Colon (tissue), 2 donors: Measurements from ENCODE around the gene TMEM225B.
"Not testable (repeated sequence)": the region's sequence is repeated elsewhere in the genome, so short reads cannot be mapped to it uniquely, and the experiment has no call there.

Source experiments
- FAIRE-seq: peaks from 2 replicates; lab custom pipeline; 2012; peaks lifted over from hg19 to GRCh38; lab: Jason Lieb, UNC
- donor health status: control.
- donor health status: control.

TMEM225B gene

DNA sequence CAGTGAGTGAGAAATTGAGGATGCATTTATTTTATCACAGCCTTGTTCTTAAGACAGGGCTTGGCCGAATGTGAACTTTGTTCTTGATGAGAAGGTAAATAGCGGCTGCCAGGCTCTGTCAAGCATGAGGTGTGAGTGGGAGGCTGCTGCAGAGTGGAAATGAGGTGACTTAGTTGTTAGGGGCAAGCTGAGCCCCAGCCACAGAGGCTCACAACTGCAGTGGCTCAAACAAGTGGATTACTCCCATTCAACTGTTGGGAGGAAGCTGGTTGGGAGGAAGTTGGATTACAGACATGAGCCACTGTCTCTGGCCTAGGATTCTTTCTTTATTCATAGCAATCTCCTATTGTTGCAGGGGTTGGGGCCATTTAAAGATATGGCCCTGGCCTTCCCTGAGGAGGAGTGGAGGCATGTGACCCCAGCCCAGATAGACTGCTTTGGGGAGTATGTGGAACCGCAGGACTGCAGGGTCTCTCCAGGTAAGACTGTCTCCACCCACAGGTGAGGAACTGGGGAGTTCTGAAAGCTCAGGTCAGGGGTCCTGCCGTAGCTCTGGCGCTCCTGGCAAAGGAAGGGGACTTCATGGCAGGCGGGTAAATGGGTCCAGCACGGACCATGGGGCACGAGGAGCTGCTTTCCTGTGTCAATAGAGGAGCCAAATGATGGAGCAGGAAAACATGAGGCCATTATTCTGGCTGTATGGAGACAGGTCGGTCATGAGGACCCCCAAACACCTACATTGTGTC lies 25.8 kb downstream of the TMEM225B start:
- FAIRE-seq, result no peak

- FAIRE-seq, result no peak
Measured at GRCh38 chr7:99624484-99624883, 26.4 kb downstream of the TMEM225B start.

GRCh38 chr7:99625321-99625720 lies 27.3 kb downstream of the TMEM225B start:
- FAIRE-seq, result no peak

DNA sequence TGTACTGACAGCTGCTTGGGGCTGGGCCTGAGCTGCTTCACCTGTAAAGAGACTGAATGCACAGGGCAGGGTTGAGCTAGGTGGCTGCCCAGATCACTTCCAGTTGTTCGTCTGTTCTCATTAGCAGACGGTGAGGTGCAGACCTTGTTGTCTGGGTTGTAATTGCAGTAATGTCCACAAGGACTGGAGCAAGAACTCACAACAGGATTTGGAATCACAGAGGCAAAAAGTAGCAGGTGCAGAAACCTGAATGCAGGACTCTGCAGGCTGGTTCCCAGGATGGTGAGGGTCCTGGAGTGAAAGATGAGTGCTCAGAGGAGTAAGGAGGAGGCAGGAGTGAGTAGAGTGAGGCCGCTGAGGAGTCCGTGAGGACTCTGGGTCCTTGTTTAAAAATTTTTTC lies 27.9 kb downstream of the TMEM225B start:
- no peak for FAIRE-seq

DNA sequence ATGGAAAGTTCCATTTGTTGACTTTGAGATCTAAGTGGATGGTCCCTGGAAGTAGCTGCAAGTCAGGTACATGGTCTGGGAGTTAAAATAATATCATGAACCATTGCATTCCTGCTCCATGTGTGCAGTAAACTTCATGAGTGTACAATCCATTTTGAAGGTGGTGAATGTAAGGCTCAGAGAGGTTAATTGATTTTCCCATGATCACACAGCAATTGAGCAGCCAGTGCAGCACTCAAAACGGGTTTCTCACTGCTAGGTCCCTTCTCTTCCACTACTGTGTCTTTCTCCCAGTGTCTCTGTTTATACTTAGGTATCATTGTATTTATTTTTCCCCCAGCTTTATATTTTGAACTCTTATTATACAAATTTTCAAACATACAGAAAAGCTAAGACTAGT lies 28.6 kb downstream of the TMEM225B start:
- no peak for FAIRE-seq

DNA sequence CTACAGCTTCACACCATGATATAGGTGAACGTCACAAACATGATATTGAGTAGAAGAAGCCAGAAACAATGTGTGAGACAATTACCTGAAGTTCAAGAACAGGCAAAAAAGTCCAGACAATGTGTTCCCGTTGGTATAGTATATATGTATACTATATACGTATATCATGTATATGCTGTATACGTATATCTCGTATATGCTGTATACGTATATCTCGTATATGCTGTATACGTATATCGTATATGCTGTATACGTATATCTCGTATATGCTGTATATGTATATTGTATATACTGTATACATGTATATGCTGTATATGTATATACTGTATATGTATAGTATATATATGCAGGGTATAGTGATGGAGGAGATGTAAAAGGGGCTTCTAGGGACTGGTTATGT lies 29.4 kb downstream of the TMEM225B start:
- FAIRE-seq, result peak; percentile 10

GRCh38 chr7:99628471-99629465 lies 30.7 kb downstream of the TMEM225B start:
- FAIRE-seq, result no peak

GRCh38 chr7:99629643-99630042 lies 31.6 kb downstream of the TMEM225B start:
- no peak for FAIRE-seq

- FAIRE-seq, result no peak
Measured at GRCh38 chr7:99631295-99632109, 33.4 kb downstream of the TMEM225B start.

DNA sequence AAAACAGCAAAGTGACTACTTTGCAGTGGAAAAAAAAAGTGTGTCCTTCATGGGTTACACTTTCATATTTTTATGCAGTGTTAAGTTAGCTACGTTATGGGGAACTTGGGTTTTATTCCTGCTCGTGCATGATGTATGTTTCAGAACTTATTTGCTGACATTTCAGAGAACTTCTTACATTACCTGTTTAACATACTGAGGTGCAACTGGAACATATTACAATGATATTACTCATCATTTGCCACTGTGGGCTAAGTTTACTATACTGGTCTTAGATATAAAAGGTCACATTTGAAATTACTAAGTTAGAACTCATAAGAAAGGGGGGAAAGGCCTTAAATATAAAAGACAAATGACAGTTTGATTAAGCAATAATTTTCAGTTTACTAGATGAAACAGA lies 39.3 kb downstream of the TMEM225B start:
- not testable (repeated sequence) for FAIRE-seq

- no peak for FAIRE-seq
Measured at GRCh38 chr7:99638731-99639130, 40.7 kb downstream of the TMEM225B start.

GRCh38 chr7:99639267-99639666 lies 41.2 kb downstream of the TMEM225B start:
- FAIRE-seq, result no peak

DNA sequence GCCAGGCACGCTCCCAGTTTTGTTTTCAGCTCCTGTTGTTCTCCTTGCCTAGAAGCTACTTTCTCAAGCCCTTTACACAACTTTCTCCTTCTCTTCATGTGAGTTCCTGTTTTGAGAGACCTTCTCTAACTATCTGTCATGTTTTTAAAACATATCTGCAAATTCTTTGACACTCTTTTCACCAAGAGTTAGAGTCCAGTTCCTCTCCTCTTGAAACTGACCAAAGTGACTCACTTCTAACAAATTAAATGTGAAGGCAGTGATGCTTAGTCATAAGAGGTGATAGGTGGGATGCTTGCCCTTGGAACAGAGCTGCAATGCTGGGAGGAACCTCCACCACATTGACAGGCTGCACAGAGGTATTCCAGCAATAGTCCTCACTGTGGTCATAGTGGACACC lies 44.0 kb downstream of the TMEM225B start:
- no peak for FAIRE-seq

DNA sequence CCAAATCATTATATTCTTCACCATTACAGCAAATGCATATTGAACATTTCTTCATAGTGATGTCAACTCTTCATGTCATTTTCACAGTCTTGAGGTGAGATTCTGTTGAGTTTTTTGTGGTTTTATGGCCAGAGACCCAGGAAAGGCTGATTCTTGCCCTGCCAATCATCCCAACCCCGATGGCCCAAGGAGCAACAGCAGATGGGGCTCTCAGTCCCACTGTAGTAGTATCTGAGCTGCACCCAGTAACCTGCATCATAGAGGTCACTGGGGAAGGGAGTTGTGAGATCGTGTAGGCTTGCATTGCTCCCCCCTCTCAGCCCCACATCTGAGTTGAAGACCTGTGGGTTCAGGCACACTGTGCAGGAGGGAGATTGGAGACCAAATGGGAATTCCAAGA lies 45.4 kb downstream of the TMEM225B start:
- no peak for FAIRE-seq

DNA sequence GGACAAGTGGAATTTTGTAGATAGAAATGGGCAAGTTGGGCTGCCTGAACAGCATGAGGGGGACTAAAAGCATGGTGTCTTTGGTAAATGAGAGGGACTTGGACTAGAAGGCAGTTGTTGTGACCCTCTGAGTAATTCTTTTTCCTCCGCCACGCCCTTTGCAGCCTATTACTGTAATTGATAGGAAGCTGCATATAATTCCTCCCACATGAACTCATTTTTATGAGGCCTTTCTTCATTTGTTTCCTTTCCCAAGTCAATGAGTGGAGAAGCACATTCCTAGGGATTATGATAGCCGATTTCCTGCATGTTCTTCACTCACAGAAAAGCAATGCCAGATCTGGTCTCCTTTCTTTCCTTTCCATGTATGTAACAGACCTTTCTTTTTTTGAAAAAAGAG lies 46.4 kb downstream of the TMEM225B start:
- no peak for FAIRE-seq

DNA sequence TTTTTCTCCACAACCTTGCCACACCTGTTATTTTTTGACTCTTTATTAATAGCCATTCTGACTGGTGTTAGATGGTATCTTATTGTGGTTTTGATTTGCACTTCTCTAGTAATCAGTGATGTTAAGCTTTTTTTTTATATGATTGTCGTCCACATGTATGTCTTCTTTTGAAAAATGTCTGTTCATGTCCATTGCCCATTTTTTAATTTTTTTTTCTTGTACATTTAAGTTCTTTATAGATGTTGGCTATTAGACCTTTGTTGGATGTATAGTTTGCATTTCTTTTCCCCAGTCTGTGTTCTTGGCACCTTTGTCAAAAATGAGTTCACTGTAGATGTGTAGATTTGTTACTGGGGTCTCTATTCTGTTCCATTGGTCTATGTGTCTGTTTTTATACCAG lies 47.5 kb downstream of the TMEM225B start:
- no peak for FAIRE-seq

GRCh38 chr7:99648843-99649242 lies 50.8 kb downstream of the TMEM225B start:
- no peak for FAIRE-seq

DNA sequence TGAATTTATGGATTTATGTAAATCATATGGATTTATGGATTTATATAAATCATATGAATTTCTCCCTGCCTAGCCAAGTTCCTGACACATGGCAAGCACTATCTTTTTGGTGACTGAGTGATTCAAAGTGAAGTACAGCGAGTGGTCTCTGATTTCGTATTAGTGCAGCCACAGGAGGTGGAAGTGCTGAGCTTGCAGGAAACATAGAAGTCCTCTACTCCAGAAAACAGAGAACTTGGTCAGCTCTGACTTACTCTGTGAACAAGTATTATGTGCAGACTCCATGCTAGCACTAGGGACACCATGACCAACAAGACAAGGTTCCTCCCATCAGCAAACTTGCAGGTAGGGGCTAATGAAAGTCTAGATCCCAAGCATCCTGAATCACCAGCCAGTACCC lies 53.2 kb downstream of the TMEM225B start:
- FAIRE-seq, result no peak

DNA sequence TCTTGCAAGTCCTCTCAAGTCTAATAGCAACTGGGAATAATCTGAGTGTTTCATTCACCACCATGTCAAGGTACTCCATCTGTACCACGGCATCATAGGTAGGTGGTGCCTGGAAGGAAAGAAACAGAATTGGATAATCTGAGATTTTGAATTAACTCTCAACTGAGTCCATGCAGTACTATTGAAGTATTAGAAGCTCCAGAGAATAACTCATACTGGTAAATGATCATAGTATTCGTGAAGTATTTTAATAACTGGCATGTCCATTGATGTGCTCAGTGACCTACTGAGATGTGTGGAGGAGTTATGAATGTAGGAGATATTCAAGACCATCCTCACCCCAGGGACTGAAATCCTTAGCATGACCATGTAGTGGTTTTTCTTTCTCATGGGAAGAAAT lies 54.6 kb downstream of the TMEM225B start:
- FAIRE-seq, result no peak

GRCh38 chr7:99653269-99653668 lies 55.2 kb downstream of the TMEM225B start:
- FAIRE-seq, result not testable (repeated sequence)

DNA sequence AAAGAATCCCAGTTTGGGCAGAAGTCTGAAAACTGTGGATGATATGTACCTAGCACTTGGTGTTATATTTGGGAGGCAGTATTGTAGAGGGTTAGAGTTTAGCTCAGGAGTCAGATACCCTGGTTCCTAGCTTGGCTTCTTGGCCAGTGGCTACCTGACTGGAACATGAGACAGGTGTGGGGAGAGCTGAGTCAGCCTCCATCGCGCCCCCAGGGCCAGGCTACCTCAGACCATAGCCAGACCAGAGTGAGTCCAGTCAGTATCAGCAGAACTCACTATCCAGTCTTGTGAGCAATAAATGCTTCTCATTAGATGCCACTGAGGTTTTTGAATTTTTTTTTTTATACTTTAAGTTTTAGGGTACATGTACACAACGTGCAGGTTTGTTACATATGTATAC lies 55.7 kb downstream of the TMEM225B start:
- no peak for FAIRE-seq

GRCh38 chr7:99654626-99655025 lies 56.6 kb downstream of the TMEM225B start:
- not testable (repeated sequence) for FAIRE-seq
